Keratinocyte (primary cell): ENCODE measurements around the gene PCARE. TPM values are rescaled to one million over a fixed set of nuclear protein-coding genes. Genes with fewer than 3 reads are reported as not detected.

Experiments
- DNase-seq: peaks from one replicate; pipeline ENCODE4 v3.0.0-alpha.2; 2011; ENCODE audit warnings: low read depth, missing footprints, low spot score
- FAIRE-seq: peaks from 2 replicates; lab custom pipeline; 2011; peaks lifted over from hg19 to GRCh38; lab: Jason Lieb, UNC
- H2AFZ ChIP-seq: 2 replicates; pipeline ENCODE4 v1.6.0; 2012; ENCODE audit warnings: low read length, control low read depth, inconsistent platforms; ENCODE audit not compliant: control insufficient read depth
- H3K27ac ChIP-seq: 2 replicates; pipeline ENCODE4 v1.5.1; 2011; ENCODE audit warnings: low read length; ENCODE audit not compliant: control insufficient read depth, insufficient read depth
- H3K27me3 ChIP-seq: 3 replicates; pipeline ENCODE4 v1.6.0; 2011; ENCODE audit warnings: low read length; ENCODE audit not compliant: control insufficient read depth, insufficient read depth; ENCODE audit errors: extremely low read depth
- H3K36me3 ChIP-seq, 2 experiments: 2 replicates in 1 of 2; 3 replicates in 1 of 2; pipeline ENCODE4 v1.5.1; 2011; ENCODE audit warnings: low read length in 2 of 2, mild to moderate bottlenecking in 1 of 2; ENCODE audit not compliant: control insufficient read depth in 2 of 2, insufficient read depth in 2 of 2; ENCODE audit errors: extremely low read depth in 1 of 2
- H3K4me1 ChIP-seq: 3 replicates; pipeline ENCODE4 v1.5.1; 2011; ENCODE audit warnings: low read length; ENCODE audit not compliant: control insufficient read depth, insufficient read depth; ENCODE audit errors: extremely low read depth
- H3K4me2 ChIP-seq: 3 replicates; pipeline ENCODE4 v1.6.0; 2011; ENCODE audit warnings: low read depth, low read length; ENCODE audit not compliant: control insufficient read depth, insufficient read depth; ENCODE audit errors: extremely low read depth
- H3K4me3 ChIP-seq, 3 experiments: fragments of 200-600 bp in 1 of 3; sonication (generic) in 1 of 3; 2 replicates in 2 of 3; 3 replicates in 1 of 3; pipeline ENCODE4 v1.5.1; 2011 to 2016; ENCODE audit warnings: low read length in 3 of 3, mild to moderate bottlenecking in 3 of 3, control low read depth in 2 of 3, inconsistent platforms in 1 of 3, low read depth in 1 of 3, mixed read lengths in 1 of 3, mixed run types in 1 of 3, moderate library complexity in 1 of 3; ENCODE audit not compliant: control insufficient read depth in 2 of 3, insufficient read depth in 2 of 3; ENCODE audit errors: extremely low read depth in 1 of 3
- H3K79me2 ChIP-seq: 2 replicates; pipeline ENCODE4 v1.6.0; 2012; ENCODE audit warnings: low read length; ENCODE audit not compliant: control insufficient read depth, insufficient read depth
- H3K9ac ChIP-seq: 3 replicates; pipeline ENCODE4 v1.6.0; 2011; ENCODE audit warnings: low read length; ENCODE audit not compliant: control insufficient read depth, insufficient read depth; ENCODE audit errors: extremely low read depth
- H3K9me1 ChIP-seq: 3 replicates; pipeline ENCODE4 v1.6.0; 2011; ENCODE audit warnings: low read length; ENCODE audit not compliant: control insufficient read depth, insufficient read depth; ENCODE audit errors: extremely low read depth
- H3K9me3 ChIP-seq: 2 replicates; pipeline ENCODE4 v1.5.1; 2012; ENCODE audit warnings: low read depth, low read length; ENCODE audit not compliant: control insufficient read depth
- H4K20me1 ChIP-seq: 3 replicates; pipeline ENCODE4 v1.6.0; 2011; ENCODE audit warnings: low read length; ENCODE audit not compliant: control insufficient read depth, insufficient read depth; ENCODE audit errors: extremely low read depth
- CTCF ChIP-seq, 3 experiments: IDR thresholded peaks in 1 of 3; conservative IDR thresholded peaks in 1 of 3; optimal IDR thresholded peaks in 1 of 3; 2 replicates in 2 of 3; 3 replicates in 1 of 3; pipeline versions ENCODE3 to v1.5.1; 2011; ENCODE audit warnings: low read length in 3 of 3, mild to moderate bottlenecking in 3 of 3, moderate library complexity in 2 of 3, control low read depth in 1 of 3, inconsistent platforms in 1 of 3; ENCODE audit not compliant: insufficient read depth in 2 of 3; ENCODE audit errors: extremely low read depth in 1 of 3
- EZH2 ChIP-seq: IDR thresholded peaks from one replicate; pipeline ENCODE4 v1.6.1; 2012; ENCODE audit warnings: inconsistent platforms, mild to moderate bottlenecking, low read length, moderate library complexity
- dilution Hi-C: fragments of 300-500 bp; cut with MboI; formaldehyde crosslinking; loops from one replicate; pipeline ENCODE4 v1.7.0; 2020; ENCODE audit warnings: low sequenced_read_pairs; ENCODE audit not compliant: extremely low pct_ligation_motif_present
- polyA plus RNA-seq, 5 experiments: library from polyadenylated mRNA; depleted of rRNA in 3 of 5; stranded (reverse) in 3 of 5; stranded (forward) in 1 of 5; unstranded in 1 of 5; fragments of >200 nt; gene quantifications; 1 replicate in 1 of 5; 2 replicates in 3 of 5; 3 replicates in 1 of 5; pipeline versions ENCODE4 v1.2.1 to v1.2.3, GENCODE V29; 2011 to 2012; ENCODE audit warnings: missing spikeins in 2 of 5, low read depth in 1 of 5, low replicate concordance in 1 of 5

Gene PCARE
- polyA plus RNA-seq, 1 donor (not counting 4 experiments of a cell fraction or from before 2014, with no cell fraction given): not detected

DNA sequence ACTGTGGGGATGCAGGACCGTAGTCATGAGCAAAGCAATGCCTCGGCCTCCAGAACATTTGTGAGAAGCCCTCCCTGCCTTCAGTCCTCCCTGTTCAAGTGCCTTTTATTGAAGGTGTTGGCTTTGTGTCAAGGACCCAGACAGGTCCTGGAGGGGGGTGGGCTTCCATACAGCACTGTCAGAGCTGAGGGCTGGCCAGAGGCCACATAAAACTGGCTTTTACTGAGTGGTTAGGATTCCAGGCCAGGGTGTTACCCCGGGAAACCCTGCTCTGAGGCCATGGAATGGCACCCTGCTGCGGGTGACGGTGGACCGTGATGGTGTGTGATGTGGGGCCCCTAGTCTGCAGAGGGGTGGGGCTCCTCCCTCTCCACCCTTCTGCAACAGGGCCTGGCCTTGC lies 51.6 kb downstream of the PCARE start:
- Histone ChIP-seq H3K36me3 (no peaks in the 10 kb centered on the region), H3K9ac (no peak overlapping the region), H3K27ac (no peak overlapping the region), H2AFZ (no peak overlapping the region), H3K4me3 (no peak overlapping the region), H4K20me1 (no peaks in the 10 kb centered on the region), H3K9me3 (no peaks in the 10 kb centered on the region), H3K4me1 (no peaks in the 10 kb centered on the region), H3K4me2 (no peak overlapping the region), H3K79me2 (no peaks in the 10 kb centered on the region), H3K9me1 (no peaks in the 10 kb centered on the region), H3K27me3 (no peaks in the 10 kb centered on the region)
- TF ChIP-seq CTCF (optimal IDR thresholded peaks at IDR 0.05 in 1 of 3, IDR thresholded peaks at IDR 0.05 in 1 of 3, conservative IDR thresholded peaks at IDR 0.05 in 1 of 3; ENCODE audit: extremely low read depth in 1 of 3, insufficient read depth in 2 of 3, low read length in 3 of 3) (no peak), EZH2 (no peak)
- DNase-seq: no peak
- dilution Hi-C loops: no loop called here
- no peak for FAIRE-seq

DNA sequence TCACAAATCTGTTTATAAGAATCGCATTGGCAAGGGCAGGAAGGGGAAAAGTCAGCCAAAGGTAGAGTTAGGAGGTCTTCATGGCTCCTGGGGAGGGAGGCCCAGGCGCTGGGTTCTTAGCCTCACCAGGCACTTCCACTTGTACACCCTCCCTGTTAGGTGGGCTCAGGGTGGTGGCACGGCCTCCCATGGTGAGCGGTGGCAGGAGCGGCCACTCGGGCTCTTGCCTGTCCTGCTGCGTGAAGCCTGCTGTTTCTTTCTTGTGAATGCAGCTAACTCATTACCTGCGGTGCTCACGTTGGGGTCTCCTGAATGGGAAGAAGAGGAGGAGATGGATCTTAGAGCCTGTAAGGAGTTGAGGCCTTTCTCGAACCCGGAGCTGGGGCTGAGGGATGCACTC lies 52.4 kb downstream of the PCARE start:
- H3K4me1 ChIP-seq: no peaks in the 10 kb centered on the region
- no peaks in the 10 kb centered on the region for H3K9me3 ChIP-seq
- no peaks in the 10 kb centered on the region for H3K9me1 ChIP-seq
- H3K36me3 ChIP-seq: no peaks in the 10 kb centered on the region
- no peaks in the 10 kb centered on the region for H3K79me2 ChIP-seq
- dilution Hi-C loops: no loop called here
- no peak overlapping the region for H3K9ac ChIP-seq
- no peak overlapping the region for H2AFZ ChIP-seq
- H3K4me2 ChIP-seq: no peak overlapping the region
- H3K27me3 ChIP-seq: no peaks in the 10 kb centered on the region
- no peak overlapping the region for H3K27ac ChIP-seq
- DNase-seq (no peak), FAIRE-seq (no peak)
- H3K4me3 ChIP-seq: no peak overlapping the region
- H4K20me1 ChIP-seq: no peaks in the 10 kb centered on the region
- TF ChIP-seq CTCF (optimal IDR thresholded peaks at IDR 0.05 in 1 of 3, IDR thresholded peaks at IDR 0.05 in 1 of 3, conservative IDR thresholded peaks at IDR 0.05 in 1 of 3; ENCODE audit: extremely low read depth in 1 of 3, insufficient read depth in 2 of 3, low read length in 3 of 3) (no peak), EZH2 (no peak)
